Tibial nerve (tissue), 3 donors: Measurements from ENCODE around the gene SLC35B2.

Source experiments
- POLR2A ChIP-seq, 2 donors: fragments of 450-650 bp; IDR thresholded peaks; one replicate each; pipeline ENCODE4 v1.6.1; 2017; ENCODE audit warnings: antibody characterized with exemption in 2 of 2, mild to moderate bottlenecking in 2 of 2, moderate library complexity in 2 of 2
- TF ChIP-seq, protein P1 (sequence below), 5 experiments: fragments of 200-600 bp in 3 of 5; fragments of 450-650 bp in 2 of 5; sonication (generic) in 3 of 5; IDR thresholded peaks; one replicate each; pipeline ENCODE4 v1.5.1; 2016 to 2019; ENCODE audit warnings: antibody characterized with exemption in 5 of 5, mild to moderate bottlenecking in 3 of 5, moderate library complexity in 2 of 5

DNA sequence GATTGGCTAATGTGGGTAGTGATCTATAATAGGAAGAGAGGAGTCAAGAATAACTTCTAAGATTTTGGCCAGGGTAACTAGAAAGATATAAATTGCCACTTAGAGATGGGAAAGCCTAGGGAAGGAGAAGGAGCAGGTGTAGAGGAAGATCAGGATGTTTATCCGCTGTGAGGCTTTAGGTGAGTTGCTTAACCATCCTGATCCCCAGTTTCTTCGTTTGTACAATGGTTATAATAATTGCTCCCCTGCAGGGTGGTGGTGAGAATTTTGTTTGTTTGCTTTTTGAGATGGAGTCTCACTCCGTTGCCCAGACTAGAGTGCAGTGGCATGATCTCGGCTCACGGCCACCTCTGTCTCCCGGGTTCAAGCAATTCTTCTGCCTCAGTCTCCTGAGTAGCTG, 43.0 kb downstream of the SLC35B2 start:
- TF ChIP-seq, protein P1, sequence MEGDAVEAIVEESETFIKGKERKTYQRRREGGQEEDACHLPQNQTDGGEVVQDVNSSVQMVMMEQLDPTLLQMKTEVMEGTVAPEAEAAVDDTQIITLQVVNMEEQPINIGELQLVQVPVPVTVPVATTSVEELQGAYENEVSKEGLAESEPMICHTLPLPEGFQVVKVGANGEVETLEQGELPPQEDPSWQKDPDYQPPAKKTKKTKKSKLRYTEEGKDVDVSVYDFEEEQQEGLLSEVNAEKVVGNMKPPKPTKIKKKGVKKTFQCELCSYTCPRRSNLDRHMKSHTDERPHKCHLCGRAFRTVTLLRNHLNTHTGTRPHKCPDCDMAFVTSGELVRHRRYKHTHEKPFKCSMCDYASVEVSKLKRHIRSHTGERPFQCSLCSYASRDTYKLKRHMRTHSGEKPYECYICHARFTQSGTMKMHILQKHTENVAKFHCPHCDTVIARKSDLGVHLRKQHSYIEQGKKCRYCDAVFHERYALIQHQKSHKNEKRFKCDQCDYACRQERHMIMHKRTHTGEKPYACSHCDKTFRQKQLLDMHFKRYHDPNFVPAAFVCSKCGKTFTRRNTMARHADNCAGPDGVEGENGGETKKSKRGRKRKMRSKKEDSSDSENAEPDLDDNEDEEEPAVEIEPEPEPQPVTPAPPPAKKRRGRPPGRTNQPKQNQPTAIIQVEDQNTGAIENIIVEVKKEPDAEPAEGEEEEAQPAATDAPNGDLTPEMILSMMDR (IDR thresholded peaks at IDR 0.05) = no peak
- TF ChIP-seq POLR2A (IDR thresholded peaks at IDR 0.05) = no peak
